Kidney epithelial cell (primary cell): ENCODE data around the gene FAM184B. TPM values are rescaled to one million over a fixed set of nuclear protein-coding genes. Genes with fewer than 3 reads are reported as not detected.

ENCODE experiments used
- DNase-seq: peaks from one replicate; pipeline ENCODE4 v3.0.0-alpha.2; 2010; ENCODE audit warnings: low read depth
- H3K27me3 ChIP-seq: 2 replicates; pipeline ENCODE4 v1.6.0; 2011; ENCODE audit warnings: low read length; ENCODE audit not compliant: control insufficient read depth, insufficient read depth
- H3K36me3 ChIP-seq: 2 replicates; pipeline ENCODE4 v1.5.1; 2011; ENCODE audit warnings: low read length; ENCODE audit not compliant: control insufficient read depth, insufficient read depth
- H3K4me3 ChIP-seq: 2 replicates; pipeline ENCODE4 v1.5.1; 2011; ENCODE audit warnings: low read depth, mild to moderate bottlenecking, control low read depth, low read length
- total RNA-seq: library from RNA; depleted of rRNA; stranded (reverse); fragments of >200 nt; gene quantifications from 2 replicates; pipeline ENCODE4 v1.2.3, GENCODE V29; 2015
- TF ChIP-seq, protein P1 (sequence below): IDR thresholded peaks from 2 replicates; pipeline ENCODE4 v1.5.1; 2011; ENCODE audit warnings: mild to moderate bottlenecking, moderate library complexity, low read length, control low read depth, inconsistent platforms; ENCODE audit not compliant: insufficient read depth, poor library complexity, severe bottlenecking

Gene FAM184B
- total RNA-seq, 1 donor from 2014 or later = under 0.01 TPM

- no peaks in the 10 kb centered on the region for H3K36me3 ChIP-seq
- no peak for DNase-seq
- no peak overlapping the region for H3K4me3 ChIP-seq
- peaks cover 7% of the 10 kb centered on the region for H3K27me3 ChIP-seq
- TF ChIP-seq, protein P1, sequence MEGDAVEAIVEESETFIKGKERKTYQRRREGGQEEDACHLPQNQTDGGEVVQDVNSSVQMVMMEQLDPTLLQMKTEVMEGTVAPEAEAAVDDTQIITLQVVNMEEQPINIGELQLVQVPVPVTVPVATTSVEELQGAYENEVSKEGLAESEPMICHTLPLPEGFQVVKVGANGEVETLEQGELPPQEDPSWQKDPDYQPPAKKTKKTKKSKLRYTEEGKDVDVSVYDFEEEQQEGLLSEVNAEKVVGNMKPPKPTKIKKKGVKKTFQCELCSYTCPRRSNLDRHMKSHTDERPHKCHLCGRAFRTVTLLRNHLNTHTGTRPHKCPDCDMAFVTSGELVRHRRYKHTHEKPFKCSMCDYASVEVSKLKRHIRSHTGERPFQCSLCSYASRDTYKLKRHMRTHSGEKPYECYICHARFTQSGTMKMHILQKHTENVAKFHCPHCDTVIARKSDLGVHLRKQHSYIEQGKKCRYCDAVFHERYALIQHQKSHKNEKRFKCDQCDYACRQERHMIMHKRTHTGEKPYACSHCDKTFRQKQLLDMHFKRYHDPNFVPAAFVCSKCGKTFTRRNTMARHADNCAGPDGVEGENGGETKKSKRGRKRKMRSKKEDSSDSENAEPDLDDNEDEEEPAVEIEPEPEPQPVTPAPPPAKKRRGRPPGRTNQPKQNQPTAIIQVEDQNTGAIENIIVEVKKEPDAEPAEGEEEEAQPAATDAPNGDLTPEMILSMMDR = no peak
These were observed 76.3 kb downstream of the FAM184B start for GRCh38 chr4:17705107-17705506.

GRCh38 chr4:17704020-17704650 is 77.3 kb downstream of the FAM184B start:
- DNase-seq = no peak
- TF ChIP-seq, protein P1 = no peak
- Histone ChIP-seq H3K27me3 (peaks cover 4% of the 10 kb centered on the region), H3K36me3 (no peaks in the 10 kb centered on the region), H3K4me3 (no peak overlapping the region)

DNA sequence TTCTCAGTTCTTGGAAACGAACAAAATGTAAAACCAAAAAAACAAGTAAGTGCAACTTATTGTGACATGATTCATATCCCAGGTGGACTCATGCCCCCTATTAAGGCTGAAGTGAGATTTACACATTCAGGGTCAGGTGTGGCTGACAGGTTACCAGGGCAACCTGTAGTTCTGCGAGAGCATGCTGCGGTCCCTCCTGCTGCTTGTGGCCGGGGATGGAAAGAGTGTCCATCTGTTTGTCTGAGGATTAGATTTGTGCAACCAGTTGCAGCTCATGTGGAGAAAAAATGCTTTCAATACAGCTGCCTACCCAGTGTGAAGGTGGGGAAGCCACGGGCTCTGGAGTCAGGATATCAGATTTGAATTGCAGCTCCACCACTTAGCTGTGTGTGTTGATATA is 78.8 kb downstream of the FAM184B start:
- no peak overlapping the region for H3K4me3 ChIP-seq
- no peaks in the 10 kb centered on the region for H3K27me3 ChIP-seq
- TF ChIP-seq, protein P1 = no peak
- H3K36me3 ChIP-seq = no peaks in the 10 kb centered on the region
- DNase-seq = no peak

- no peak for DNase-seq
- TF ChIP-seq, protein P1 = no peak
These were observed 79.5 kb downstream of the FAM184B start for GRCh38 chr4:17701882-17702281.

GRCh38 chr4:17701138-17701839 is 80.1 kb downstream of the FAM184B start:
- Histone ChIP-seq H3K36me3 (no peaks in the 10 kb centered on the region), H3K27me3 (no peaks in the 10 kb centered on the region), H3K4me3 (no peak overlapping the region)
- no peak for DNase-seq
- TF ChIP-seq, protein P1 = no peak

More at GRCh38 chr4:17701882-17702281, 79.5 kb downstream of the FAM184B start:
- Histone ChIP-seq H3K36me3 (no peaks in the 10 kb centered on the region), H3K27me3 (no peaks in the 10 kb centered on the region), H3K4me3 (no peak overlapping the region)
